HepG2 (cell line): ENCODE results near the gene SBNO1. TPM values are rescaled to one million over a fixed set of nuclear protein-coding genes. Genes with fewer than 3 reads are reported as not detected.

ENCODE experiments used
- ATF6 ChIP-seq: sonication (generic); formaldehyde crosslinking; conservative IDR thresholded peaks from 2 replicates; pipeline ENCODE4 v1.4.0; 2020; ENCODE audit warnings: missing genetic modification reagents
- BCL6 ChIP-seq: IDR thresholded peaks from 2 replicates; pipeline ENCODE4 v1.6.1; 2016; ENCODE audit warnings: missing genetic modification reagents, missing compliant biosample characterization
- CTCF ChIP-seq: sonication (generic); formaldehyde crosslinking; IDR thresholded peaks from 2 replicates; pipeline ENCODE4 v1.5.0; 2020; ENCODE audit warnings: mild to moderate bottlenecking, missing genetic modification reagents, moderate library complexity
- ELF3 ChIP-seq: IDR thresholded peaks from 2 replicates; pipeline ENCODE4 v1.6.1; 2016; ENCODE audit warnings: missing genetic modification reagents, missing compliant biosample characterization
- FOXK2 ChIP-seq: fragments of 450-650 bp; IDR thresholded peaks from 2 replicates; pipeline ENCODE4 v1.6.1; 2016
- GATA4 ChIP-seq: sonication (generic); IDR thresholded peaks from 2 replicates; pipeline ENCODE4 v1.6.1; 2016; ENCODE audit warnings: antibody characterized with exemption, low read depth, borderline replicate concordance
- HINFP ChIP-seq: sonication (generic); formaldehyde crosslinking; IDR thresholded peaks from 2 replicates; pipeline ENCODE4 v1.4.0; 2020; ENCODE audit warnings: low read depth, mild to moderate bottlenecking, missing genetic modification reagents
- SETDB1 ChIP-seq: sonication (generic); formaldehyde crosslinking; IDR thresholded peaks from 2 replicates; pipeline ENCODE4 v1.5.1; 2020; ENCODE audit warnings: missing genetic modification reagents, mild to moderate bottlenecking, borderline replicate concordance
- SMAD3 ChIP-seq: sonication (generic); formaldehyde crosslinking; IDR thresholded peaks from 2 replicates; pipeline ENCODE4 v1.4.0; 2020; ENCODE audit warnings: missing genetic modification reagents
- SNAPC4 ChIP-seq: sonication (generic); formaldehyde crosslinking; IDR thresholded peaks from 2 replicates; pipeline ENCODE4 v1.4.0; 2020; ENCODE audit warnings: mild to moderate bottlenecking, missing genetic modification reagents
- SRF ChIP-seq: IDR thresholded peaks from 2 replicates; pipeline ENCODE4 v1.6.1; 2011; ENCODE audit warnings: mild to moderate bottlenecking, low read depth, low read length, moderate library complexity
- SRSF9 ChIP-seq: fragments of 200-400 bp; formaldehyde crosslinking; IDR thresholded peaks from 2 replicates; pipeline ENCODE4 v1.6.1; 2018; ENCODE audit warnings: borderline replicate concordance, mild to moderate bottlenecking, low read depth, low read length; ENCODE audit not compliant: insufficient read depth, poor library complexity, severe bottlenecking
- YEATS2 ChIP-seq: sonication (generic); formaldehyde crosslinking; IDR thresholded peaks from 2 replicates; pipeline ENCODE4 v1.4.0; 2020; ENCODE audit warnings: missing genetic modification reagents, borderline replicate concordance
- ZBTB21 ChIP-seq: sonication (generic); formaldehyde crosslinking; IDR thresholded peaks from 2 replicates; pipeline ENCODE4 v1.4.0; 2020; ENCODE audit warnings: missing genetic modification reagents
- ZBTB7A ChIP-seq: sonication (generic); formaldehyde crosslinking; IDR thresholded peaks from 2 replicates; pipeline ENCODE4 v1.8.0; 2022; ENCODE audit warnings: mild to moderate bottlenecking, missing genetic modification reagents
- ZNF143 ChIP-seq: sonication (generic); formaldehyde crosslinking; IDR thresholded peaks from 2 replicates; pipeline ENCODE4 v1.4.0; 2020; ENCODE audit warnings: missing genetic modification reagents
- ZNF333 ChIP-seq: sonication (generic); formaldehyde crosslinking; IDR thresholded peaks from 2 replicates; pipeline ENCODE4 v1.4.0; 2020; ENCODE audit warnings: mild to moderate bottlenecking, missing genetic modification reagents, borderline replicate concordance
- ZNF431 ChIP-seq: sonication (generic); formaldehyde crosslinking; IDR thresholded peaks from 2 replicates; pipeline ENCODE4 v1.9.0; 2022; ENCODE audit warnings: missing genetic modification reagents, low read depth, mild to moderate bottlenecking, borderline replicate concordance
- ZNF629 ChIP-seq: sonication (generic); formaldehyde crosslinking; conservative IDR thresholded peaks from 2 replicates; pipeline ENCODE4 v1.5.0; 2020; ENCODE audit warnings: missing genetic modification reagents
- polyA plus RNA-seq, 8 experiments: library from polyadenylated mRNA; depleted of rRNA in 3 of 8; stranded (reverse) in 7 of 8; unstranded in 1 of 8; fragments of >200 nt; fragmentation: Illumina TruSeq in 4 of 8; extraction: Trizol in 4 of 8; gene quantifications; 2 replicates each; pipeline versions ENCODE4 v1.2.1 to v1.2.3, GENCODE V29; 2011 to 2016; ENCODE audit warnings: low read depth in 4 of 8, missing spikeins in 1 of 8, mixed read lengths in 1 of 8; ENCODE audit not compliant: insufficient read depth in 1 of 8
- total RNA-seq, 5 experiments: library from RNA; depleted of rRNA; stranded (reverse); fragments of >200 nt; fragmentation: Illumina TruSeq; extraction: Trizol; gene quantifications; 2 replicates each; pipeline ENCODE4 v1.2.3, GENCODE V29; 2016; ENCODE audit warnings: low read depth in 1 of 5

SBNO1 gene
- total and polyA plus RNA-seq, 2 of the 13 experiments (the other 11 are each of a cell fraction or from before 2014, with no cell fraction given): 10.9 to 40.2 TPM

GRCh38 chr12:123365025-123365917 lies 624 bp upstream of the SBNO1 start (continued):
- no peak for TF ChIP-seq SNAPC4
- no peak for TF ChIP-seq ATF6 (CRISPR knock-in tag)
- TF ChIP-seq YEATS2 (CRISPR knock-in tag): peak; percentile 81
- TF ChIP-seq HINFP (CRISPR knock-in tag): no peak
- no peak for TF ChIP-seq ZNF629 (CRISPR knock-in tag)
- peak; percentile 43 for TF ChIP-seq ELF3 (CRISPR knock-in tag)
- peak; percentile 32; the same call in 1 of the 2 replicates for TF ChIP-seq SMAD3 (CRISPR knock-in tag)
- no peak for TF ChIP-seq SRF
- no peak for TF ChIP-seq GATA4
- TF ChIP-seq ZNF431 (CRISPR knock-in tag): no peak
- peak; percentile 30; the same call in 1 of the 2 replicates for TF ChIP-seq BCL6 (CRISPR knock-in tag)
- no peak for TF ChIP-seq SETDB1 (CRISPR knock-in tag)
- TF ChIP-seq CTCF: peak; percentile 86
- TF ChIP-seq FOXK2: peak; percentile 34; the same call in 1 of the 2 replicates
- TF ChIP-seq ZBTB7A (CRISPR knock-in tag): peak; percentile 50; the same call in 1 of the 2 replicates
- TF ChIP-seq ZNF143 (CRISPR knock-in tag): peak; percentile 91
- TF ChIP-seq ZBTB21 (CRISPR knock-in tag): no peak
- no peak for TF ChIP-seq SRSF9
- peak; percentile 56; the same call in 1 of the 2 replicates for TF ChIP-seq ZNF333 (CRISPR knock-in tag)
